ENCODE measurements around the gene FSTL3. TPM values are rescaled to one million over a fixed set of nuclear protein-coding genes. Genes with fewer than 3 reads are reported as not detected.

The FSTL3 gene
- total RNA-seq, 1 experiment from 2014 or later = 6.8 TPM

GRCh38 chr19:726993-727956 lies 51.1 kb downstream of the FSTL3 start:
- no peaks in the 10 kb centered on the region for H3K9me3 Mint-ChIP-seq
- Histone ChIP-seq H3K79me2 (ENCODE audit: insufficient read depth, low read length) (no peaks in the 10 kb centered on the region), H4K91ac (ENCODE audit: insufficient read length, low read depth, low read length) (no peak overlapping the region), H3K9me3 (ENCODE audit: control insufficient read depth, low read depth, low read length) (no peaks in the 10 kb centered on the region), H4K5ac (ENCODE audit: insufficient read length, low read depth, low read length) (no peak overlapping the region), H3K18ac (ENCODE audit: insufficient read length, low read depth, low read length) (no peak overlapping the region), H3K4me2 (ENCODE audit: insufficient read depth, insufficient read length, low read length) (no peak overlapping the region), H3K23ac (ENCODE audit: insufficient read length, low read depth, low read length) (no peak overlapping the region), H2AK5ac (ENCODE audit: insufficient read length, low read length) (no peak overlapping the region), H2BK15ac (ENCODE audit: low read depth, low read length) (no peak overlapping the region), H3K23me2 (ENCODE audit: insufficient read length, low read depth, low read length, poor library complexity, severe bottlenecking) (no peaks in the 10 kb centered on the region), H2BK120ac (ENCODE audit: low read depth, low read length, poor library complexity, severe bottlenecking) (no peak overlapping the region), H3K14ac (ENCODE audit: insufficient read depth, low read length) (no peak overlapping the region), H2AFZ (ENCODE audit: low read length) (no peak overlapping the region), H2BK12ac (ENCODE audit: insufficient read length, low read depth, low read length) (no peak overlapping the region), H3T11ph (ENCODE audit: low read length) (no peak overlapping the region), H3K4me1 (ENCODE audit: insufficient read depth, low read length) (no peaks in the 10 kb centered on the region), H3K4ac (ENCODE audit: low read depth, low read length) (no peak overlapping the region), H3K9ac (ENCODE audit: extremely low read depth, insufficient read length, low read length) (no peak overlapping the region), H3K27ac (ENCODE audit: insufficient read length, low read depth, low read length) (no peak overlapping the region), H2BK20ac (ENCODE audit: low read depth, low read length, poor library complexity, severe bottlenecking) (no peak overlapping the region), H3K79me1 (ENCODE audit: insufficient read depth, low read depth, low read length, poor library complexity, severe bottlenecking) (no peaks in the 10 kb centered on the region), H2BK5ac (ENCODE audit: insufficient read length, low read length) (no peak overlapping the region), H4K20me1 (ENCODE audit: control insufficient read depth, insufficient read depth, insufficient read length) (no peaks in the 10 kb centered on the region), H4K8ac (replicated peaks; ENCODE audit: insufficient read length, low read depth, low read length) (no peak overlapping the region), H3K56ac (ENCODE audit: insufficient read length, low read depth, low read length) (no peak overlapping the region), H3K27me3 (ENCODE audit: insufficient read depth, low read length) (no peaks in the 10 kb centered on the region)
- H3K27ac Mint-ChIP-seq = no peak overlapping the region; a peak in 1 of 7 replicates
- DNase-seq = no peak
- peaks cover 2 to 9% (median 5%) of the 10 kb centered on the region in 3 experiments; a peak in 6 of 7 replicates for H3K36me3 Mint-ChIP-seq (ENCODE audit: insufficient read depth in 1 of 3, low read depth in 3 of 3)
- H3K27me3 Mint-ChIP-seq (ENCODE audit: low read depth) = no peaks in the 10 kb centered on the region
- WGBS (ENCODE audit: extremely low coverage, insufficient read length, low lambda C conversion rate) = no CpG with 5 or more reads among the region's 43 CpGs
- TF ChIP-seq CTCF (conservative IDR thresholded peaks at IDR 0.05) = no peak
- H3K4me3 Mint-ChIP-seq = no peak overlapping the region; a peak in 1 of 5 replicates
- no peaks in the 10 kb centered on the region for H3K4me1 Mint-ChIP-seq

All from H9 (cell line).